Measurements from ENCODE around the gene CREB3L2. TPM values are rescaled to one million over a fixed set of nuclear protein-coding genes. Genes with fewer than 3 reads are reported as not detected.

CREB3L2 gene
- total and polyA plus RNA-seq, 2 of the 4 experiments (the other 2 are of a cell fraction), result 42.3 to 57.9 TPM

DNA sequence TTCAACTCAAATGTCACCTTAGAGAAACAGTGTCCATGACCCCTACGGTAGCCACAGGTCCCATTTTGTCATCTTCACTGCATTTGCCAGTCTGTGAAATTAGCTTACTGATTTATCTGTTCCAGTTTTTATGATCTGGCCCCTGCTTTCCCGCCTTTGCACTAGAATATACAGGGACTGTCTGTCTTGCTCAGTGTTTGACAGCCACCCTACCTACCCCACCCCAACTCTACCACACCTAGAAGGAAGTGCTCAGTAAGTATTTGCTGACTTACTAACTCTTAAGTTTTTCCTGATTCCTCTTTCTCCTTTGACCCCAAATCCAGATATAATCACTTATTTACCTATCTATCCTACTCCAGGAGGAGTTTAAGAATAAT is 49.5 kb downstream of the CREB3L2 start:
- dilution Hi-C loops (cut with HindIII; ENCODE audit: low sequenced_read_pairs, unreplicated experiment), result no loop called here

More for the DNA sequence above, 49.5 kb downstream of the CREB3L2 start:
- H2BK120ac ChIP-seq (ENCODE audit: low read depth, low read length), result peak overlapping the region; percentile 36
- H3K23ac ChIP-seq (ENCODE audit: low read depth, low read length), result 0 out of 2 replicates have a peak overlapping the region, but pooled peaks have one; percentile 34
- no peak for ATAC-seq (ENCODE audit: low read depth)
- H3K4me3 ChIP-seq (ENCODE audit: insufficient read depth, low read depth, low read length), result no peak overlapping the region
- peak overlapping the region; percentile 61 for H2AK5ac ChIP-seq (ENCODE audit: low read depth, low read length)
- H3K9me1 ChIP-seq (ENCODE audit: insufficient read depth, low read length), result peaks cover 29% of the 10 kb centered on the region
- intact Hi-C loops (cut with micrococcal nuclease), result loop anchor here (2.0 kb wide), 1 partner anchor 14 kb away; no protein-coding TSS in a partner anchor
- 0 out of 2 replicates have a peak overlapping the region, but pooled peaks have one; percentile 30 for H4K91ac ChIP-seq (ENCODE audit: insufficient read depth, low read depth, low read length)
- POLR2A ChIA-PET (ENCODE audit: unreplicated experiment), result no interaction called here
- H3K27ac ChIP-seq (ENCODE audit: insufficient read depth, low read length), result no peak overlapping the region
- in situ Hi-C loops (cut with MboI; ENCODE audit: low sequenced_read_pairs), result no loop called here
- CTCF ChIA-PET, result interaction anchor here (1.5 kb wide), 1 partner anchor 50 kb away, joined by 4 read pairs; the partner anchor contains the start of gene CREB3L2
- peaks cover 86% of the 10 kb centered on the region for H4K20me1 ChIP-seq (ENCODE audit: insufficient read depth, low read length)
- DNase-seq, result no peak
- H4K8ac ChIP-seq (ENCODE audit: low read depth in 2 of 2, low read length in 2 of 2), result peak overlapping the region in 1 of 2 experiments; percentile 37; a peak in 1 of 4 replicates
- peak overlapping the region; percentile 36 for H3K18ac ChIP-seq (ENCODE audit: low read depth, low read length)
- TF ChIP-seq, protein P1, sequence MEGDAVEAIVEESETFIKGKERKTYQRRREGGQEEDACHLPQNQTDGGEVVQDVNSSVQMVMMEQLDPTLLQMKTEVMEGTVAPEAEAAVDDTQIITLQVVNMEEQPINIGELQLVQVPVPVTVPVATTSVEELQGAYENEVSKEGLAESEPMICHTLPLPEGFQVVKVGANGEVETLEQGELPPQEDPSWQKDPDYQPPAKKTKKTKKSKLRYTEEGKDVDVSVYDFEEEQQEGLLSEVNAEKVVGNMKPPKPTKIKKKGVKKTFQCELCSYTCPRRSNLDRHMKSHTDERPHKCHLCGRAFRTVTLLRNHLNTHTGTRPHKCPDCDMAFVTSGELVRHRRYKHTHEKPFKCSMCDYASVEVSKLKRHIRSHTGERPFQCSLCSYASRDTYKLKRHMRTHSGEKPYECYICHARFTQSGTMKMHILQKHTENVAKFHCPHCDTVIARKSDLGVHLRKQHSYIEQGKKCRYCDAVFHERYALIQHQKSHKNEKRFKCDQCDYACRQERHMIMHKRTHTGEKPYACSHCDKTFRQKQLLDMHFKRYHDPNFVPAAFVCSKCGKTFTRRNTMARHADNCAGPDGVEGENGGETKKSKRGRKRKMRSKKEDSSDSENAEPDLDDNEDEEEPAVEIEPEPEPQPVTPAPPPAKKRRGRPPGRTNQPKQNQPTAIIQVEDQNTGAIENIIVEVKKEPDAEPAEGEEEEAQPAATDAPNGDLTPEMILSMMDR (conservative IDR thresholded peaks at IDR 0.05; ENCODE audit: low read depth, low read length), result no peak
- no peak for TF ChIP-seq NFE2L2 (IDR thresholded peaks at IDR 0.05; ENCODE audit: low read depth, low read length)
- no peak for TF ChIP-seq CEBPB (IDR thresholded peaks at IDR 0.05; ENCODE audit: low read depth, low read length)
- no peak for TF ChIP-seq CHD1 (IDR thresholded peaks at IDR 0.05; ENCODE audit: low read depth, low read length)
- TF ChIP-seq FOS (IDR thresholded peaks at IDR 0.05; ENCODE audit: low read depth, low read length), result no peak
- TF ChIP-seq MAZ (IDR thresholded peaks at IDR 0.05; ENCODE audit: borderline replicate concordance, low read depth, low read length), result no peak
- no peak for TF ChIP-seq MXI1 (IDR thresholded peaks at IDR 0.05; ENCODE audit: borderline replicate concordance, low read depth, low read length)
- no peak for TF ChIP-seq MAFK (IDR thresholded peaks at IDR 0.05; ENCODE audit: low read depth, low read length)
- no peak for TF ChIP-seq RAD21 (IDR thresholded peaks at IDR 0.05; ENCODE audit: low read length)
- TF ChIP-seq POLR2A (IDR thresholded peaks at IDR 0.05; ENCODE audit: low read depth, low read length), result no peak
- TF ChIP-seq, protein P2, sequence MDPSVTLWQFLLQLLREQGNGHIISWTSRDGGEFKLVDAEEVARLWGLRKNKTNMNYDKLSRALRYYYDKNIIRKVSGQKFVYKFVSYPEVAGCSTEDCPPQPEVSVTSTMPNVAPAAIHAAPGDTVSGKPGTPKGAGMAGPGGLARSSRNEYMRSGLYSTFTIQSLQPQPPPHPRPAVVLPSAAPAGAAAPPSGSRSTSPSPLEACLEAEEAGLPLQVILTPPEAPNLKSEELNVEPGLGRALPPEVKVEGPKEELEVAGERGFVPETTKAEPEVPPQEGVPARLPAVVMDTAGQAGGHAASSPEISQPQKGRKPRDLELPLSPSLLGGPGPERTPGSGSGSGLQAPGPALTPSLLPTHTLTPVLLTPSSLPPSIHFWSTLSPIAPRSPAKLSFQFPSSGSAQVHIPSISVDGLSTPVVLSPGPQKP (IDR thresholded peaks at IDR 0.05; ENCODE audit: borderline replicate concordance, low read depth, low read length), result no peak
- TF ChIP-seq RCOR1 (IDR thresholded peaks at IDR 0.05; ENCODE audit: insufficient replicate concordance, low read length), result no peak
- TF ChIP-seq BHLHE40 (IDR thresholded peaks at IDR 0.05; ENCODE audit: low read depth, low read length), result no peak
- H2BK15ac ChIP-seq (ENCODE audit: low read depth, low read length), result 0 out of 3 replicates have a peak overlapping the region, but pooled peaks have one; percentile 23
- peak overlapping the region; percentile 28 for H3K4ac ChIP-seq (ENCODE audit: low read depth, low read length)
- peaks cover 3% of the 10 kb centered on the region; the same call in 1 of the 2 replicates for H3K36me3 ChIP-seq (ENCODE audit: control insufficient read depth, insufficient read depth, low read length)
- H3K27me3 ChIP-seq (ENCODE audit: control insufficient read depth, insufficient read depth, low read length), result no peaks in the 10 kb centered on the region
- no peak overlapping the region for H3K4me2 ChIP-seq (ENCODE audit: low read depth, low read length)
- H3K56ac ChIP-seq (ENCODE audit: extremely low read depth, insufficient read depth, low read length), result no peak overlapping the region
- 43% methylated on average over 1 of the region's 2 CpGs; no CpG with 5 or more reads in 1 of the 2 experiments for WGBS, 2 experiments (ENCODE audit: extremely low coverage in 2 of 2, insufficient read length in 1 of 2)
- H3K79me1 ChIP-seq (ENCODE audit: low read depth in 1 of 2, low read length in 2 of 2), result peaks cover 46 to 93% of the 10 kb centered on the region in 2 experiments
- H2AFZ ChIP-seq (replicated peaks; ENCODE audit: low read length, poor library complexity), result no peak overlapping the region
- H2BK20ac ChIP-seq (ENCODE audit: low read depth, low read length), result peak overlapping the region; percentile 22; the same call in 1 of the 2 replicates
- H3K4me1 ChIP-seq (ENCODE audit: control insufficient read depth, insufficient read depth, low read length), result peaks cover 20% of the 10 kb centered on the region
- peak overlapping the region; percentile 61; the same call in 1 of the 2 replicates for H3K14ac ChIP-seq (replicated peaks; ENCODE audit: low read depth, low read length)
- H3K9ac ChIP-seq (ENCODE audit: low read depth, low read length), result no peak overlapping the region
- peak overlapping the region; percentile 42; the same call in 1 of the 2 replicates for H4K5ac ChIP-seq (ENCODE audit: low read depth, low read length)
- H2AK9ac ChIP-seq (replicated peaks; ENCODE audit: low read depth, low read length, poor library complexity), result no peak overlapping the region
- no peaks in the 10 kb centered on the region for H3K9me3 ChIP-seq (ENCODE audit: control insufficient read depth, insufficient read depth, low read length)
- BruUV-seq (replicated peaks), result no TSS peak
- H2BK5ac ChIP-seq (ENCODE audit: low read depth, low read length, poor library complexity, severe bottlenecking), result peak overlapping the region; percentile 72
